SK-N-MC (cell line): ENCODE measurements around the gene SLC2A4.

ENCODE experiments used
- DNase-seq: peaks from one replicate; pipeline ENCODE4 v3.0.0-alpha.2; 2011; ENCODE audit warnings: low read depth, low spot score
- H3K27ac ChIP-seq: fragments of 200-600 bp; sonication (generic); 2 replicates; pipeline ENCODE4 v1.5.1; 2016; ENCODE audit warnings: mixed run types
- H3K36me3 ChIP-seq: fragments of 200-600 bp; sonication (generic); 2 replicates; pipeline ENCODE4 v1.6.1; 2017; ENCODE audit warnings: antibody characterized with exemption, low read length, mixed read lengths; ENCODE audit not compliant: insufficient read depth
- H3K4me3 ChIP-seq: fragments of 200-600 bp; sonication (generic); 2 replicates; pipeline ENCODE4 v1.5.1; 2016
- H3K9ac ChIP-seq: fragments of 200-600 bp; sonication (generic); 2 replicates; pipeline ENCODE4 v1.8.0; 2017; ENCODE audit warnings: mixed run types, mixed read lengths; ENCODE audit not compliant: insufficient read length
- H3K9me3 ChIP-seq: fragments of 200-600 bp; sonication (generic); 2 replicates; pipeline ENCODE4 v1.6.1; 2017; ENCODE audit warnings: low read depth, mild to moderate bottlenecking, antibody characterized with exemption, low read length, moderate library complexity, mixed read lengths
- EZH2 ChIP-seq: fragments of 200-600 bp; sonication (generic); IDR thresholded peaks from one replicate; pipeline ENCODE4 v1.6.1; 2017; ENCODE audit warnings: antibody characterized with exemption
- FOXP2 ChIP-seq: optimal IDR thresholded peaks from 2 replicates; pipeline ENCODE3; 2011; ENCODE audit warnings: mild to moderate bottlenecking, moderate library complexity; ENCODE audit not compliant: insufficient read depth; ENCODE audit errors: extremely low read length, control extremely low read depth
- POLR2AphosphoS5 ChIP-seq: IDR thresholded peaks from 2 replicates; pipeline ENCODE4 v1.6.1; 2012; ENCODE audit warnings: mild to moderate bottlenecking, low read depth, low read length, borderline replicate concordance

The SLC2A4 gene

GRCh38 chr17:7318121-7318860 lies 36.8 kb downstream of the SLC2A4 start:
- Histone ChIP-seq H3K36me3 (peaks cover 48% of the 10 kb centered on the region), H3K9ac (no peak overlapping the region), H3K27ac (no peak overlapping the region), H3K9me3 (no peaks in the 10 kb centered on the region), H3K4me3 (no peak overlapping the region)
- TF ChIP-seq FOXP2 (no peak), POLR2AphosphoS5 (no peak), EZH2 (no peak)
- DNase-seq: no peak

GRCh38 chr17:7321466-7321865 lies 39.9 kb downstream of the SLC2A4 start:
- no peak overlapping the region for H3K9ac ChIP-seq

GRCh38 chr17:7322520-7323194 lies 41.1 kb downstream of the SLC2A4 start:
- Histone ChIP-seq H3K36me3 (peaks cover 59% of the 10 kb centered on the region), H3K27ac (no peak overlapping the region), H3K4me3 (no peak overlapping the region), H3K9ac (no peak overlapping the region), H3K9me3 (no peaks in the 10 kb centered on the region)
- TF ChIP-seq POLR2AphosphoS5: no peak
- TF ChIP-seq EZH2: no peak
- no peak for TF ChIP-seq FOXP2
- DNase-seq: no peak

More at GRCh38 chr17:7321466-7321865, 39.9 kb downstream of the SLC2A4 start:
- TF ChIP-seq POLR2AphosphoS5 (no peak), FOXP2 (no peak), EZH2 (no peak)
- no peak for DNase-seq
- Histone ChIP-seq H3K4me3 (no peak overlapping the region), H3K9me3 (no peaks in the 10 kb centered on the region), H3K27ac (no peak overlapping the region), H3K36me3 (peaks cover 62% of the 10 kb centered on the region)

- no peak overlapping the region for H3K9ac ChIP-seq
- no peak overlapping the region for H3K27ac ChIP-seq
- TF ChIP-seq POLR2AphosphoS5 (no peak), EZH2 (no peak), FOXP2 (no peak)
- no peak overlapping the region for H3K4me3 ChIP-seq
- H3K36me3 ChIP-seq: peaks cover 51% of the 10 kb centered on the region
- no peak for DNase-seq
- no peaks in the 10 kb centered on the region for H3K9me3 ChIP-seq
Observed at GRCh38 chr17:7323731-7324437, 42.4 kb downstream of the SLC2A4 start.

- Histone ChIP-seq H3K9ac (no peak overlapping the region), H3K27ac (no peak overlapping the region), H3K4me3 (no peak overlapping the region), H3K9me3 (no peaks in the 10 kb centered on the region), H3K36me3 (peaks cover 49% of the 10 kb centered on the region)
- DNase-seq: no peak
- TF ChIP-seq FOXP2 (no peak), EZH2 (no peak), POLR2AphosphoS5 (no peak)
Observed at GRCh38 chr17:7324438-7324779, 42.9 kb downstream of the SLC2A4 start.

GRCh38 chr17:7325031-7325528 lies 43.6 kb downstream of the SLC2A4 start:
- Histone ChIP-seq H3K27ac (no peak overlapping the region), H3K9me3 (no peaks in the 10 kb centered on the region), H3K36me3 (peaks cover 49% of the 10 kb centered on the region), H3K4me3 (no peak overlapping the region), H3K9ac (no peak overlapping the region)
- DNase-seq: no peak
- TF ChIP-seq EZH2: no peak
- no peak for TF ChIP-seq POLR2AphosphoS5
- TF ChIP-seq FOXP2: no peak

GRCh38 chr17:7326186-7326585 lies 44.7 kb downstream of the SLC2A4 start:
- Histone ChIP-seq H3K27ac (no peak overlapping the region), H3K36me3 (peaks cover 40% of the 10 kb centered on the region; the same call in 1 of the 2 replicates), H3K9me3 (no peaks in the 10 kb centered on the region), H3K9ac (no peak overlapping the region), H3K4me3 (no peak overlapping the region)
- TF ChIP-seq EZH2 (no peak), FOXP2 (no peak), POLR2AphosphoS5 (no peak)
- no peak for DNase-seq

- H3K4me3 ChIP-seq: no peak overlapping the region
- TF ChIP-seq POLR2AphosphoS5 (no peak), EZH2 (no peak), FOXP2 (no peak)
- H3K9ac ChIP-seq: no peak overlapping the region
- H3K27ac ChIP-seq: no peak overlapping the region
- H3K36me3 ChIP-seq: peaks cover 31% of the 10 kb centered on the region; the same call in 1 of the 2 replicates
- no peaks in the 10 kb centered on the region for H3K9me3 ChIP-seq
- DNase-seq: no peak
Observed at GRCh38 chr17:7327056-7327455, 45.5 kb downstream of the SLC2A4 start.
